Stimulated activated CD4-positive, alpha-beta T cell treated with anti-CD3 and anti-CD28 coated beads, TNF-alpha, amount 100 ng/mL, for 24 hours (primary cell): ENCODE data around the gene MKX.
A peak's percentile ranks its signal among the peaks of the same experiment; 100 is the strongest.

Experiments
- DNase-seq, 3 experiments: peaks; one replicate each; pipeline ENCODE4 v3.0.0-alpha.2; 2020; ENCODE audit warnings: low read depth in 3 of 3

The MKX gene, protein sequence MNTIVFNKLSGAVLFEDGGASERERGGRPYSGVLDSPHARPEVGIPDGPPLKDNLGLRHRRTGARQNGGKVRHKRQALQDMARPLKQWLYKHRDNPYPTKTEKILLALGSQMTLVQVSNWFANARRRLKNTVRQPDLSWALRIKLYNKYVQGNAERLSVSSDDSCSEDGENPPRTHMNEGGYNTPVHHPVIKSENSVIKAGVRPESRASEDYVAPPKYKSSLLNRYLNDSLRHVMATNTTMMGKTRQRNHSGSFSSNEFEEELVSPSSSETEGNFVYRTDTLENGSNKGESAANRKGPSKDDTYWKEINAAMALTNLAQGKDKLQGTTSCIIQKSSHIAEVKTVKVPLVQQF

DNA sequence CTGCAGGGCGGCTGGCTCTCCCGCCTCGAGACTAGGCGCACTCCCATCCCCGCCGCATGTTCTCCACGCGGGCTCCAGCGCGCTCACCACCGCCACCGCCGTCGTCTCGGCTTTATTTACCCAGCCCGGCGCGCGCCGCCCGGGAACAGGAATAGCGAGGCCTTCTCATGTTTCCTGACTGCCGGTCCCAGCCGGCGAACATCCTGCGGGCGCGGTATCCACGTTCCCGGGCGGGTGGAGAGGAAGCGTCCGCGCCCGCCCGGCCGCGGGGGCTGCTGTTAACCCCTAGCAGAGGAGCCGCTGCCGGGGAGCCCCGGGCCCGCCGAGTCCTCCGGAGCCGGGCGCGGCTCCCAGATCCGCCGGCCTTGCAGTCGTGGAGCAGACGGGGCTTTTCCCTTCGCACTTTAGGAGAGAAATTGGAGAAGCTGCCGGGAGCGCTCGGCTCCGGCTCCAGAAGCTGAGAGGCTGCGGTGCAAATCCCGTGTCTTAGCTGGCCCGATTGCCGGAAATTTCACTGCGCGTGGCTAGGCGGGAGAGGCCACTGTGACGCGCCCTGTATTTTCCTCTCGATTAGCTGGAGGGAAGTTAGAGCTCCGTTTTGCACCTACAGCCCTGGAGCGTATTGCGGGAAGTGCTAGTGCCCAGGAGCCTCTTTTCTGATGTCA is at the start of gene MKX:
TSS of gene MKX (minus strand) at position 88 of the 665 bp plus-strand sequence. CDS start 2,404 bp downstream, outside the sequence.
- DNase-seq: no peak

DNA sequence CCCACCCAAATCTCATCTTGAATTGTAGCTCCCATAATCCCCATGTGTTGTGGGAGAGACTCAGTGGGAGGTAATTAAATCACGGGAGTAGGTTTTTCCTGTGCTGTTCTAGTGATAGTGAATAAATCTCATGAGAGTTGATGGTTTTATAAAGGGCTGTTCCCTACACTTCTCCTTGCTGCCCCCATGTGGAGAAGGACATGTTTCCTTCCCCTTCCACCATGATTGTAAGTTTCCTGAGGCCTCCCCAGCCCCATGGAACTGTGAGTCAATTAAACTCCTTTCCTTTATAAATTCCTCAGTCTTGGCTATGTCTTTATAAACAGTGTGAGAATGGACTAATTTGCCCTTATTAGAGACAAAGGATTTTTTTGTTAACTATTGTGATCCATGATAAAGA is 48.5 kb upstream of the MKX start:
- DNase-seq: no peak

DNA sequence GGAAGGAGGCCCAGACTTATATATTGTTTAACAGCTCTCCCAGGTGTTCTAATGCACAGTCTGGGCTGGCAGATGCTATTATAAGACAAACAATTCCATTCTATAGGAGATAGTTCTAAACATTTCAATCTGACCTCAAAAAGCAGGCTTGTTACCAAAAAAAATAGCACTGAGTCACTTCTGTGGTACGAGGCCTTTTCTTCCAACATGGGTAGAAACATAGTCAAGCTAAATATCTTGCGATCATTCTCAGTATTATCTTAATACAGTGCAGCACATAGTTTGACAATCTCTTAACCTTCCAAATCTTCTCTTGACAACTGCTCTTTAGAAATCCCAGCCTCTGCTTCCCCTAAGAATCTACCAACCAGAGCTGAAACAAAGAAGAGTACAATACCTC is 46.6 kb upstream of the MKX start:
- DNase-seq: no peak

DNA sequence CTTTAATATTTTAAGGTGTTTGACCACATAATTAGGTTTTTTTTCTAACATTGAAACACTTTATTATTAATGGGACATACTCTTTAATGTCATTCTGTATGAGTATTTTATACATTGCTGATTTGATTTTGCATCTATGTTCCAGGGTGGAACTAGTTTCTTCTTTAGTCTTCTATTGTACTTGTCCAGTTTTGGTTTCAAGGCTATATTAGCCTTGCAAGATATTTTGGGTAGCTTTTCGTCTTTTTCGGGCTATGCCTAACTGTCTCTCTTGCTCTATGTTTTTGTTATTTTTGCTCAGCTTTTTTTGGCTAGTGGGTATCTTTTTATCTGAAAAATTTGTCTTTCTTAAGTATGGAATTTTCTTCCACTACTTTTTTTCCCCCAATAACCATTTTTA is 38.7 kb upstream of the MKX start:
- DNase-seq: no peak

DNA sequence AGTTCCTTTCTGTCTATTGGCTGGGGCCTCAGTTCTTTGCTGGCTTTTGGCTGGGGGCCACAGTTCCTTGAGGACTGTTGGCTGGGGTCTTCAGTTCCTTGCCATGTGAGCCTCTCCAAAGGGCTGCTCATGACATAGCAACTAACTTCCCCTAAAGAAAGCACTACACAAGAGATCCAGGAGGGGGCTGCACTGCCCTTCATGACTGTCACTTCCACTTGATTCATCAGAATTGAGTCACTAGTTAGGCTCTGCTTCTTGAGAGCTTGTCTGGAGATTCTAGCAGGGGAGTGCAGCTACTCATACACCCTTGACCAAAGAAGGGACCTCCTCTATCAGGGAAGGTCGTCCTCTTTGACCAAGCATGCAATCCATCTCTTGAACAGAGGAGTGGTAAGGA is 38.0 kb upstream of the MKX start:
- DNase-seq: peak; percentile 3 to 13 (median 5)

DNA sequence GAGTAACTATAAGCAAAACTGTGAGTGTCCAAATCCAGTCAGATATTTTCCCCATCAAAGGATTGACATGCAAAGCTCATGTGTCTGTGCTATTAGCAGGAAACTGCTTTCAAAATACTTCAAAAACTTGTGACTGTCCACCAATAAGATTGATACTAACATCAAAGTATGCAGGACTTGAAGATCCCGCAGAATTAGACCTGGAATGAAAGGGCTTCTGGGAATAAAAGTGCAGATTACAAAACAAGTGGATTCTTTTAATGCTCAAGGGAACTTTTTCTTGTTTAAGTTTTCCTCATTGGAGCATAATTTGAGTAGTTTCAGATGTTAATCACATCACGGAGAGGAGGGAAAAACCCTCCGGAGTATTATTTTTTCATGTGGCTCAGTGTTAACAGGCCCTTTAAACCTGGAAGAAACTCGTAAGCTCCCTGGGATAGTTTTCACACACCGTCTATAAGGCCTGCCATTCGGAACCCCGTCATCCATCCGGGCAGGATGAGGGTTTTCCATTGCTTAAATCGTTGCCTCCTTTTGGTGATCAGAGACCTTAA is 33.9 kb upstream of the MKX start:
- no peak for DNase-seq

DNA sequence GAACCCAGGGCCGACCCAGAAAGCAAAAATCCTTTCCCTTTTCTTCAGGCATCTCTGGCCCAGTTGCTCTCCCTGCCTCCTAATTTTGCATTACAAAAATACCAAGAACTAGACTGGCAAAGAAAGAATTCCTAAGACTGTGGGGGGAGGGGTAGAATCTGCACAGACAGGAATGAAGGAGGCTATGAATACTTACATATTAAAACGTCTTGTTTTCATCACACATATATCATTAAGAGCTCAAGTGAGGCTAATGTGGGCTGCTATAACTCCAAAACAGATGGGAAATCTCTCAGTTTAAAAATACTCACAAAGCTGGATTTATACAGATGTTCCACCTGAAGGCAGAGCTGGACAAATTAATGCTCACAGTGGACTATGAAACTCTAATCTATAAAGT is 29.2 kb upstream of the MKX start:
- no peak for DNase-seq

DNA sequence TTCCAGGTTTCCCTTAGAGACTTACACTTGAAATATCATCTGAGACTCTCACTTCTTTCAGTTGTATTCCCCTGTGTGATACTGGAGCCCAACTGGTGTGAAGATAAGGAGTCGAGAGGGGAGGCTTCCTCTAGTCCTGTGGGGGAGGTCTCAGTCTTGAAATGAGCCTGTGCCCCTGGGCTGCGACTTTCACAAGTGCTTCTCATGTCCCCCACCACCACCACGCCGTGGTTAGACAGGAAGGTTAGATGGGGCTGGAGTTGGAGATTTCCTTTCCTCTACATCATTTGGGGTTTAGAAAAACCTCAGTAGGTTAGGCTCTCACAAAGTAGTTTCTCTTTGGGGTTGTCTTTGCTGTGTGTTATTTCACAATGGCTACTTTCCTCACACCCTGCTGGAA is 25.6 kb upstream of the MKX start:
- peak in 1 of 3 experiments; percentile 9 for DNase-seq

DNA sequence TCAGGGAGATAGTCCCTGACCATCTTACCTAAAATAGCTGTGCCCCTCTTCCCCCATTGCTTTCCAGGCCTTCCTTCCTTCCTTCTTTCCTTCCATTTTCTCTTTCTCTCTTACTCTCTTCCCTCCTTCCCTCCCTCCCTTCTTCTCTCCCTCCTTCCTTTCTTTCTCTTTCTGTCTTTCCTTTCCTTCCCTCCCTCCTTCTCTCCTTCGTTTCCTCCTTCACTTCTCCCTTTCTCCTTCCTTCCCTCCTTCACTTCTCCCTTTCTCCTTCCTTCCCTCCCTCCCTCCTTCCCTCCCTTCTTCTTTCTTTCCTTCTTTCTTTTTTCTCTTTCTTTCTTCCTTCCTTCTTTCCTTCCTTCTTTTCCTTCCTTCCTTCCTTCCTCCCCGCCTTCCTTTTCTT is 24.6 kb upstream of the MKX start:
- no peak for DNase-seq

DNA sequence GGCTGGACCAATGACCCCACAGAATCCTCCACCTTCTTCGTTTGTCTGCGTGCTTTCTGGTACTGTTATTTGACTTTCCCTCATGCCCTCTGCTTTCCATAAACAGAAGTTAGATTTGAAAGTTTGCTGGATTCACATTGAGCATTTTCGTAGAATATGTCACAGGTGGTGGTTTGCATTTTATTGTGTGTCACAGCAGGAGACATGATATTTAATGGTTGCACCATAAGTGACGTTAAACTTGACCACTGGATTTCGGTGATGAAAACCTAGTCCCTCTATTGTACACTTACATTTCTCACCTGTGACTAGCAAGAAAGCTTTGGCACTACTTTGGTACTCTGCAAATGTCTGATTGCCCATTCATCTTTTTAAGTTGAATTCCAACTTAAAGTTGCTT is 15.2 kb upstream of the MKX start:
- DNase-seq: no peak

DNA sequence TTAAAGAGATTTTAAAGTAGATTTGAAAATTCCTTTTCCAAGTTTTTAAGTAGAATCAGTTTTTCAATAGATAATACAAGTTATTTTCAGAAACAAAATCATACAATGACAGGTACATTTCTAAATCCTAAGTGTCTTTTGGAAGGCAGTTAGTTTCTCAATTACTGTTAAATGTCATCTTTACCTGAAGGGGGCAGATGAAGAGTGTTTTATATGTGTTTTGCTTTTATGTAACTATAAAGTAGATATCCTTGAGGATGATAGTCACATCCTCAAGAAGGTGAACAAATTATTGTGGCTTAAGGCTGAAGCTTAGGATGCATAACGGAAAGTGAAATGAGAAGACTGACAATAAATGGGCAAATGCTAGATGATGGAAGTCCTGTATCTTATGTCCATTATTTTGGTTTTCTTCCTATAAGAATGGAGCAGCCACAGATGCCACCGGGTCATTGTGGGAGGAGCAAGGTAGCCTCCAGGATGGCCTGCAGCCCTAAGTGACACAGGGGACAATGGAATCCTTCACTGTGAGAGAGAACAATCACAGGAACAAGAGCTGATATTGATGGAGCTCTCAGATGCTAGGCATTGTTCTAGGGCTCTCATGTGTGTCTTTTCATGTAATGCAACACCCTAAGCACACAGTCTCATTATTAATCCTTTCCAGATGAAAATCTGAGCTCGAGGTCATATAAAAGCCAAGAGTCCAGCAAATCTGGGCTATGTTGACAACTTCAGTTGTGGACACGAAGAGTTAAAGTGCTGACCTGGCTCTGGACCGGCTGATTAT is 14.1 kb upstream of the MKX start:
- DNase-seq: no peak

DNA sequence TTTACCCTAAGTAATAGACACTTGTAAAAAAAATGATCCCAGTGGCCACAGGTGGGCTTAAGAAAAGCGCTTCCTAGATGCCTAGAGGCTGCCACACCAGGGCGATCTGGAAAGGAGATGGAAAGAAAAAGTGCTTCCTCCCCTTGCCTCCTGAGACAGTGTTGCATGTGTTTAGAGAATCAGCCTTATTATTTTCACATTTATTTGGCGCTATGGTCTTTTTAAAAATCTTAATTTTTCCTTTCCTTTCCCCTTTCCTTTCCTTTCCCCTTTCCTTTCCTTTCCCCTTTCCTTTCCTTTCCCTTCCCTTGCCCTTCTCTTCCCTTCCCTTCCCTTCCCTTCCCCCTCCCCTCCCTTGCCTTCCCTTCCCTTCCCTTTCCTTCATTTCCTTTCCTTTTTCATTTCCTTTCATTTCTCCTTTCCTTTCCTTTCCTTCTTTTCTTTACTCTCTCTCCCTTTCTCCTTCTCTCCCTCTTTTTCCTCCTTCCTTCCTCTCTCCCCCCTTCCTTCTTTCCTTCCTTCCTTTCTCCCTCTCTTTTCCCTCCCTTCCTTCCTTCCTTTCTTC is 7.1 kb upstream of the MKX start:
- DNase-seq: no peak

DNA sequence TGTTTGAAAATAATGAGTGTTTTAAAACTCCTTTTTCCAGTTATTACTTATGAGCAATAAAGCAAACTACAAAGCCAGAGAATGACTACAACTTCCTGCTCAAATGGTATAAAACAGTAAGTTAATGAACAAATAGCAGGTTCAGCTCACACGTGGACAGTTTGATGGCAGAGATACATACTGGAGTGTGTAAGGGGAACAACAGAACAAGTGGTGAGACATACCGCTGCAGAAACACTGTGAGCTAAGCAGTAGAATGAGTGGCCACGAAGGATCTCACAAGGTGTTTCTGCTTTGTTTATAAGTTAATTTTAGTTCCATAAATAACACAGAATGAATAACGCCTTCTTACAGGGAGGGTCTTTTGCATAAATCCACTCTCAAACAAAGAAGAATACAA is 3.0 kb upstream of the MKX start:
- no peak for DNase-seq

DNA sequence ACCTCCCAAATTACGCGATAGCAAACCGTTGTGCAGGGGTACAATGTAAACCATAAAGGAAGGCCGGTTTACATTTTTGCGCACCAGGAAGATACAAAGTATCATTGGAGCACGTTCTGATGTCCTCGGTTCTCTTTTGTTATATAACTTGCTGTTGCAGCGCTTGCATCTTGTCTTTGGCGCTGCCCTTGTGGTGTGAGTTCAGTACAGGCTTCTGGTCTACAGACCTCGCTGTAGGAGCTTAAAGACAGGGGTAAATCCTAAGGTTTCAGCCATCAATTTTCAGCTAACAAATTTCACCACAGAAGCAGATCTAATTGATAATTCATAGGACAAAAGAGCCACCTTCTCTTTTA is 1.5 kb upstream of the MKX start:
- no peak for DNase-seq

DNA sequence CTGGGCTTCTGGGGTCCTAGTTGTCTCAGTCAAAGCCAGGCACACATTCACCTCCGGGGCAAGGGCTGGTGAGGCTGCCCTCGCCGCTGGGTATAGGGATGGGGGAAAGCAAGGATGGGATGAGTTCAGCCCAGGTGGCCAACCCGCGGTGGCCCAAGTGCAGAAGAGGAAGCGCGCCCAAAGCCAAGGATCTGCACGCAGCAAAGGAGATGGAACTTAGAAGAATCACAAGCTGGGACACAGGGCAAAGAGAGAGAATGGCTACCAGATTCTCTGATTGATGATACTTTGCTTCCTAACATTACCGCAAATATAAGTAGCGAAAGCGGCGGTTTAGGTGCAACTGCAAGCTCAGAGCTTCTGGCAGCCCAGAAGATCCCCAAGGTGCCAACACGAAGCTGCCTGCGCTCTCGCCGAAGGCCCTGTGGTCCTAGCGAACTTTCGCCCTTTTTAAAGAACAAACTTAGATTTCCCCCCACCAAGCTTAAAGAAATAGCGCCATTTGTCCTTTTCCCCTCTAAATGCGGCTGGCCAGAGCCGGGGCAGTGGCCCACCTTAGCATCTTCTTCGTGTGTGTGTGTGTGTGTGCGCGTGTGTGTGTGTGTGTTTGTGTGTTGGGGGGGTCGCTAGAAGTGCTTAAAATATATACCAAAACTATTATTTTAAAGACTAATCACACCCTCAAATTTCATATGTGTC is 927 bp upstream of the MKX start:
- no peak for DNase-seq

DNA sequence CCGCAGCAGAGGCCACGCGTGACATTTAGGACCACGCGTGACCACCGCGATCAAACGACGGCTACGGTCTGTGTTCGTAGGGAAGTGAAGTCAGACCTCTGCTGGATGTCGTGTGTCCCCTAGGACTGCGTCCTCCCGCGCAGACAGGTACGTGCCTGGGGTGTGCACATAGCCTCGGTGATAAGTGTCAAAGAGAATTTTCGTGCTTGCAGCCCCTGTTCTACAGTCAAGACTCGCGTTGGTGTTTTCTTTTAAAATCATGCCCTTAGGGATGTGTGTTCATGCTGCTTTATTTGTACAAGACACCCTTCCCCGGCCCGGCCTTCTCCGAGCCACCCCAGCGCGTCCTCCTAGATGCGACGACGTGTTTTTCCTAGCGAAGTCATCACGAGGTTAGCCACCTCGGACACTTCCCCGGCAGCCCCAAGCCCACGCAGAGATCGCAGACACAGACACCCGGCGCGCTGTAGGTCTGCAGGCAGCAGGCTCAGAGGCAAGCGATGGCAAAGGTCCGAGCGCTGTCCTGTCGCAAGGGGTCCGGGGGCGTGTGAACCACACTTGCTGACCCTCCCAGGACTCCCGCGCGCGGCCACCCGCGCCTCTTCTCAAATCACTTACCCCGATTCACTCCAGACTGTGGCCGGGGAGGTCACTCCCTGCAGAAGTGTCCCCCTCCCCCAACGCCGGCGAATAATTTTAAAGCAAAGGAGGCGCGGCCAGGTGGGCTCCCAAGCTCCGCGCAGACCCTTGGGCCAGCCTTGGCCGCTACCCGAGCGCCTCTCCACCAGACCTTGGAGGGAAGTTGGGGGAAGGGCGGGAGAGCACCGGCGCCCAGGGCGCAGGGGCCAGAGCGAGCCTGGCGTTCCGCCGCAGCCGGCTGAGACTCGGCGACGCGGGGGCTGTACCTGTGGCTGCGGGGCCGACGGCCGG is 552 bp downstream of the MKX start:
- no peak for DNase-seq

DNA sequence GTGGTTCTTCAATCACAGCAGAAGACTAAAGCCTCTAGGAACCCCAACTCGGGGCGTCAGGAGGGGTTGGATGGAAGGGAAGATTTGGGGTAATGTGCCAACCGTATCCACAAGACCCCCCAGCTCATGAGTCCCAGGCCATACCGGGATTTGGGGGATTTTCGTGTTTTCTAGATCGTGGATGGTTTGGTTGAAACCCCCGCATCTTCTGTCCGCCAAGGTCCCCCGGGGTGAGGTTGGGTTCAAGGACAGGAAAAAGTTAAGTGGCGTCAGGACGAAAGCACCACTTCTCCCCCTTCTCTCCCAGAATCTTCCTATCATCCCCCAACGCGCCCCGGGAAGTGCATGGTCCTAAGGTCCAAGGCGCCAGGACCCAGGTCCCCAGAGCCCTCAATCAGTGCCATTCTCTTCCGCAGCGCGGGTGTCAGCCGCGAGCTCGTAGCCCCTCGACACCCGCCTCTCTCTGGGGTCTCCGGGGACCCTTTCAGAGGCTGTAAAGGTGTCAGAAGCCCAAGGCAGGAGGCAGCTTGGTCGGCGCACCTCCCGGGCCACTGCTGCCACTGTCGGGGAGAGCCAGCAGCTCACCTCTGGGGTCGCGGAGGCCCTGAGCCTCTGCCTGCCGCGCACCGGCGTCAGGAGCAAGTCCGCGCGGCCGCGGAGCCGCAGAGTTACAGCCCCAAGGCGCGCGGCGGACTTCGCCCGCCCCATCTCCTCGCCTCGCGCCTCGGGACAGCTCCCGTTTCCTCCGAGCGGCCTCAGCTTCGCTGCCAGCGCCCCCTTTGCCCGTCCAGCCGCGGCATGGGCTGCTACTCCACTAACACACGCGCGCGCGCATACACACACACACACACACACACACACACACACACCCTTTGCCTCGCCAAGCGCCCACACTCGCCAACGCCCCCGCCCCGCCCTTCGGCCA is 1.5 kb downstream of the MKX start:
- no peak for DNase-seq

DNA sequence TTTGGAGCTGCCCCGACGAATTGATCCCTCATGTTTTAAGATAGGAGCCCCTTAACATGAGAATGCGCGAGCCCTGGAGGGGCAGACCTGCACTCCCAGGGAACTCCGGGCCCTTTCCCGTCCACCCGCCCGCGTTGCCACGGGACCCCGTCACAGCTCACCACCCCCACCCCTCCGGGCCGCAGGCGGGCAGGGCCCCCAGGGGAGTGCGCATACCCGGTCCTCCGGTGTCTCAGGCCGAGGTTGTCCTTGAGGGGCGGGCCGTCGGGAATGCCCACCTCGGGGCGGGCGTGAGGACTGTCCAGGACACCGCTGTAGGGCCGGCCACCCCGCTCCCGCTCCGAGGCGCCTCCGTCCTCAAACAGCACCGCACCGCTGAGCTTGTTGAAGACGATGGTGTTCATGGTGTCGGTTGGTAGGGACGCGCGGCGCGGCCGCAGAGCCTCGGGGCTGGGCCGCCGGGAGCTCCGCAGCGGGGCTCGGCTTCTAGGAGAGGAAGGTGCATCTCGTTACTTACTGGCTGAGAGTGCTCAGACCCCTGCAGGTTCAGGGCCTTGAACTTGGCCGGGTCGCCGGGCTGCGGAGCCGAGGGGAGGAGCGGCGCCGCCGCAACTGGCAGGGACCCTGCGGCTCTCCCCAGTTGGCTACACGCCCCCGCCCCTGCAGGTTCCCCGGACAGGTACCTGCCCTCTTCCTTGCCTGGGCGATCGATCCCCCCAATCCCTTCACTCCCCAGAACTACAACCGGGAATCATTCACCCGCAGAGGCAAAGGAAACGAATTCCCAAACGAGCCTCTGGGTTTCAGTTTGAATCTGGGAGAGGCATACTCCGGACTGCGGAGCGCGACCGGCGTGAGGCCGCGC is 2.4 kb downstream of the MKX start:
- DNase-seq: no peak
